ENCODE results near the gene MSANTD1.
A peak's percentile ranks its signal among the peaks of the same experiment; 100 is the strongest.

Gene MSANTD1

GRCh38 chr4:3234171-3235029 is 14.6 kb upstream of the MSANTD1 start:
- DNase-seq = no peak

GRCh38 chr4:3235030-3235345 is 14.0 kb upstream of the MSANTD1 start:
- DNase-seq = no peak

GRCh38 chr4:3235581-3235980 is 13.4 kb upstream of the MSANTD1 start:
- no peak for DNase-seq

GRCh38 chr4:3236326-3236878 is 12.6 kb upstream of the MSANTD1 start:
- no peak for DNase-seq

GRCh38 chr4:3237266-3237665 is 11.7 kb upstream of the MSANTD1 start:
- DNase-seq = no peak

- DNase-seq = no peak
Measured at GRCh38 chr4:3237712-3238560, 11.0 kb upstream of the MSANTD1 start.

- DNase-seq = no peak
Measured at GRCh38 chr4:3238721-3239120, 10.2 kb upstream of the MSANTD1 start.

- DNase-seq = no peak
Measured at GRCh38 chr4:3239303-3239702, 9.7 kb upstream of the MSANTD1 start.

- DNase-seq = peak; percentile 31 to 46
Measured at GRCh38 chr4:3239998-3240920, 8.7 kb upstream of the MSANTD1 start.

GRCh38 chr4:3240936-3241522 is 7.9 kb upstream of the MSANTD1 start:
- DNase-seq = no peak

- DNase-seq = no peak
Measured at GRCh38 chr4:3241898-3242524, 6.9 kb upstream of the MSANTD1 start.

GRCh38 chr4:3243136-3243780 is 5.7 kb upstream of the MSANTD1 start:
- DNase-seq = no peak

GRCh38 chr4:3244002-3244401 is 5.0 kb upstream of the MSANTD1 start:
- no peak for DNase-seq

- DNase-seq = no peak
Measured at GRCh38 chr4:3244747-3245146, 4.2 kb upstream of the MSANTD1 start.

- DNase-seq = no peak
Measured at GRCh38 chr4:3245676-3246075, 3.3 kb upstream of the MSANTD1 start.

- DNase-seq = no peak
Measured at GRCh38 chr4:3246458-3247398, 2.2 kb upstream of the MSANTD1 start.

GRCh38 chr4:3247399-3248177 is 1.4 kb upstream of the MSANTD1 start:
- no peak for DNase-seq

- DNase-seq = no peak
Measured at GRCh38 chr4:3248178-3248480, 830 bp upstream of the MSANTD1 start.

GRCh38 chr4:3249711-3250437 is 915 bp downstream of the MSANTD1 start:
- no peak for DNase-seq

Measured in SHP77 (cell line).